ENCODE data around the gene NXN.

NXN gene

DNA sequence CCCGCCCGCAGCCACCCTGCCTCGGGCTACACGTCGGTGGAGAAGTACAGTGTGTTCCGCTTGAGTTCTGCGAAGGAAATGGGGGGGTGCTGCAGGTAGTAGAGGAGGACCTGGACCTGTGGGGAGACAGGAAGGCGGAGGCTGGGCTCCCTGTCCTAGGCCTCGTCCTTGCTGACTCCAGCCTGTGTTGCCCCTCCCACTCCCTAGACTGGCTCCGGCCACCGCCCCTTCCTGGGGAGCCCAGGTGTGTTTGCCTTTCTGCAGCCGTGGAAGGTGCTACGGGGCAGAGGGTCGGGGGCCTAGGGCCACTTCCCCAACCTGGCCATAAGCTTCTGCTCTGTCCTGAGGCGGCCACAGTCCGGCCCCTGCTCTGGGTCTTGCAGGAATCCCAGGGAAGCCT is 26.5 kb upstream of the NXN start:
- TF ChIP-seq EZH2phosphoT487 (IDR thresholded peaks at IDR 0.05; ENCODE audit: borderline replicate concordance, low read length): no peak
- TF ChIP-seq, protein P1, sequence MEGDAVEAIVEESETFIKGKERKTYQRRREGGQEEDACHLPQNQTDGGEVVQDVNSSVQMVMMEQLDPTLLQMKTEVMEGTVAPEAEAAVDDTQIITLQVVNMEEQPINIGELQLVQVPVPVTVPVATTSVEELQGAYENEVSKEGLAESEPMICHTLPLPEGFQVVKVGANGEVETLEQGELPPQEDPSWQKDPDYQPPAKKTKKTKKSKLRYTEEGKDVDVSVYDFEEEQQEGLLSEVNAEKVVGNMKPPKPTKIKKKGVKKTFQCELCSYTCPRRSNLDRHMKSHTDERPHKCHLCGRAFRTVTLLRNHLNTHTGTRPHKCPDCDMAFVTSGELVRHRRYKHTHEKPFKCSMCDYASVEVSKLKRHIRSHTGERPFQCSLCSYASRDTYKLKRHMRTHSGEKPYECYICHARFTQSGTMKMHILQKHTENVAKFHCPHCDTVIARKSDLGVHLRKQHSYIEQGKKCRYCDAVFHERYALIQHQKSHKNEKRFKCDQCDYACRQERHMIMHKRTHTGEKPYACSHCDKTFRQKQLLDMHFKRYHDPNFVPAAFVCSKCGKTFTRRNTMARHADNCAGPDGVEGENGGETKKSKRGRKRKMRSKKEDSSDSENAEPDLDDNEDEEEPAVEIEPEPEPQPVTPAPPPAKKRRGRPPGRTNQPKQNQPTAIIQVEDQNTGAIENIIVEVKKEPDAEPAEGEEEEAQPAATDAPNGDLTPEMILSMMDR (IDR thresholded peaks at IDR 0.05; ENCODE audit: low read depth, low read length, poor library complexity, severe bottlenecking): no peak
- Histone ChIP-seq H3K4me1 (ENCODE audit: control insufficient read depth, low read length) (no peaks in the 10 kb centered on the region), H4K20me1 (ENCODE audit: control insufficient read depth, insufficient read depth, low read depth, low read length) (peaks cover 12% of the 10 kb centered on the region; the same call in 1 of the 2 replicates), H3K4me3 (ENCODE audit: low read length) (no peak overlapping the region), H3K9me2 (replicated peaks; ENCODE audit: control insufficient read depth, low read length) (no peaks in the 10 kb centered on the region), H3K4me2 (ENCODE audit: low read length) (no peak overlapping the region), H3K27me3 (ENCODE audit: control insufficient read depth, low read length) (no peaks in the 10 kb centered on the region), H3K36me3 (ENCODE audit: control insufficient read depth, low read length) (peaks cover 96% of the 10 kb centered on the region), H3K79me2 (ENCODE audit: control insufficient read depth, low read length) (0 out of 2 replicates have a peak, but pooled peaks cover 2% of the 10 kb centered on the region), H3K27ac (ENCODE audit: low read depth, low read length) (no peak overlapping the region), H3K9me3 (ENCODE audit: control insufficient read depth, insufficient read depth, low read length) (no peaks in the 10 kb centered on the region), H3F3A (ENCODE audit: control insufficient read depth, insufficient read depth) (peaks cover 6% of the 10 kb centered on the region; the same call in 1 of the 2 replicates)

DNA sequence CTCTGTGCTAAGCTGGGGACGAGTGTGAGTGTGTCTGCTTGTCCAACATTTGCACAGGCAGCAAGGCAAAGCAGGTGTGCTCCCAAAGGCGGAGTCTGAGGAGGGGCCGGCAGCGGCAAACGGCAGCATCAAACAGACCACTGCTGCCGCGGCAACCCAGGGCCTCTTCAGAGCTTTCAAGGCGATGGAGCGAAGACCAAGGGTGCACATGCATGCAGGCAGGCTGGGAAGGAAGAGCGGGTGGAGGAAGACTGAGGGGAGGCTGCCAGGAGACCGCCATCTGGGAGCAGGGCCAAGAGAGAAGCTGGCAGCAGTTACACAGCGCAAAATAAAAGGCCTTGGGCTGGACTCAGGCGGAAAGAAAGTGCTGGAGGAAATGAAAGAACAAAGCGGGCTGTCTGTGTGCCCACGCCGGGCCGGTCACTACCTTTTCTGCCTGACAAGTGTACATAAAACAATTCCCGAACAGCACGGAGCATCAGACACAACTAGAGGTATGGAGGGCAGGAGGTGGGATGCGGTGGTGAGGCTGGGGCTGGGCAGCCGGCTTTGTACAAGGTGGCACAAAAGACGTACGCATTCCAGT is 25.9 kb upstream of the NXN start:
- no peak for TF ChIP-seq EZH2phosphoT487 (IDR thresholded peaks at IDR 0.05; ENCODE audit: borderline replicate concordance, low read length)
- TF ChIP-seq, protein P1 (IDR thresholded peaks at IDR 0.05; ENCODE audit: low read depth, low read length, poor library complexity, severe bottlenecking): no peak
- H3K4me3 ChIP-seq (ENCODE audit: low read length): no peak overlapping the region
- H3F3A ChIP-seq (ENCODE audit: control insufficient read depth, insufficient read depth): peaks cover 10% of the 10 kb centered on the region; the same call in 1 of the 2 replicates
- H3K9me3 ChIP-seq (ENCODE audit: control insufficient read depth, insufficient read depth, low read length): no peaks in the 10 kb centered on the region
- no peak overlapping the region for H3K4me2 ChIP-seq (ENCODE audit: low read length)
- H3K9me2 ChIP-seq (replicated peaks; ENCODE audit: control insufficient read depth, low read length): no peaks in the 10 kb centered on the region
- H4K20me1 ChIP-seq (ENCODE audit: control insufficient read depth, insufficient read depth, low read depth, low read length): peaks cover 16% of the 10 kb centered on the region; the same call in 1 of the 2 replicates
- 0 out of 2 replicates have a peak, but pooled peaks cover 2% of the 10 kb centered on the region for H3K79me2 ChIP-seq (ENCODE audit: control insufficient read depth, low read length)
- H3K27me3 ChIP-seq (ENCODE audit: control insufficient read depth, low read length): no peaks in the 10 kb centered on the region
- H3K4me1 ChIP-seq (ENCODE audit: control insufficient read depth, low read length): no peaks in the 10 kb centered on the region
- peaks cover 96% of the 10 kb centered on the region for H3K36me3 ChIP-seq (ENCODE audit: control insufficient read depth, low read length)
- no peak overlapping the region for H3K27ac ChIP-seq (ENCODE audit: low read depth, low read length)

DNA sequence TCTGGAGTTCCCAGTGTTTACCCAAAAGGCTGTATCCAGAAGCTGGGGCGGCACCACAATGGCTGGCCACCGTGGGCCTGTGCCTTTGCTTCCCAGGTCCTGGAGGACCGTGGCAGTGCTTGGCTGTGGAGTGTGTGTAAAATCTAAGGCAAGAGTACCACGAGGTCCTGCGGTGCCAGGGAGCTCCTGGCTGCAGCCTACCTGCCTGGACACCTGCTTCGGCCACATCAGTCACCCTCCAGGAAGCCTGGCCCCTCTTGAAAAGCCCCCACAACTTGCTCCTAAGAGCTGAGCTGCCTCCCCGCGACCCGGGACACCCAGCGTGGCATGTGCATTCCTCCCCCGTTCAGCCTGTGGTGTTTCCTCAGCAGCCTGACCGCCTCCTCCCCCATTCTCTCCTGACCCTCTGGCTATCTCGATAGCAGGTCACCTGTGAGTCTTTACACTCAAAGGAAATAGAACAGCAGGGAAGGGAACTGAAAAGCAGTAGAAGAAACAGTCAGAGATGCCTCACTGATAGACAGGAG is 25.3 kb upstream of the NXN start:
- no peak overlapping the region for H3K27ac ChIP-seq (ENCODE audit: low read depth, low read length)
- no peaks in the 10 kb centered on the region for H3K9me2 ChIP-seq (replicated peaks; ENCODE audit: control insufficient read depth, low read length)
- peaks cover 15% of the 10 kb centered on the region for H3F3A ChIP-seq (ENCODE audit: control insufficient read depth, insufficient read depth)
- H4K20me1 ChIP-seq (ENCODE audit: control insufficient read depth, insufficient read depth, low read depth, low read length): peaks cover 16% of the 10 kb centered on the region; the same call in 1 of the 2 replicates
- no peaks in the 10 kb centered on the region for H3K4me1 ChIP-seq (ENCODE audit: control insufficient read depth, low read length)
- peaks cover 93% of the 10 kb centered on the region for H3K36me3 ChIP-seq (ENCODE audit: control insufficient read depth, low read length)
- no peaks in the 10 kb centered on the region for H3K9me3 ChIP-seq (ENCODE audit: control insufficient read depth, insufficient read depth, low read length)
- TF ChIP-seq EZH2phosphoT487 (IDR thresholded peaks at IDR 0.05; ENCODE audit: borderline replicate concordance, low read length): no peak
- TF ChIP-seq, protein P1 (IDR thresholded peaks at IDR 0.05; ENCODE audit: low read depth, low read length, poor library complexity, severe bottlenecking): no peak
- no peak overlapping the region for H3K4me2 ChIP-seq (ENCODE audit: low read length)
- H3K27me3 ChIP-seq (ENCODE audit: control insufficient read depth, low read length): no peaks in the 10 kb centered on the region
- H3K79me2 ChIP-seq (ENCODE audit: control insufficient read depth, low read length): 0 out of 2 replicates have a peak, but pooled peaks cover 2% of the 10 kb centered on the region
- H3K4me3 ChIP-seq (ENCODE audit: low read length): no peak overlapping the region
